Activated CD4-positive, alpha-beta T cell treated with anti-CD3 and anti-CD28 coated beads, Interleukin-2, amount 50 U/mL, for 16 hours (primary cell): ENCODE data around the gene LRR1.
A peak's percentile ranks its signal among the peaks of the same experiment; 100 is the strongest.

Experiments used
- DNase-seq: peaks from one replicate; pipeline ENCODE4 v3.0.0-alpha.2; 2020

The LRR1 gene, protein sequence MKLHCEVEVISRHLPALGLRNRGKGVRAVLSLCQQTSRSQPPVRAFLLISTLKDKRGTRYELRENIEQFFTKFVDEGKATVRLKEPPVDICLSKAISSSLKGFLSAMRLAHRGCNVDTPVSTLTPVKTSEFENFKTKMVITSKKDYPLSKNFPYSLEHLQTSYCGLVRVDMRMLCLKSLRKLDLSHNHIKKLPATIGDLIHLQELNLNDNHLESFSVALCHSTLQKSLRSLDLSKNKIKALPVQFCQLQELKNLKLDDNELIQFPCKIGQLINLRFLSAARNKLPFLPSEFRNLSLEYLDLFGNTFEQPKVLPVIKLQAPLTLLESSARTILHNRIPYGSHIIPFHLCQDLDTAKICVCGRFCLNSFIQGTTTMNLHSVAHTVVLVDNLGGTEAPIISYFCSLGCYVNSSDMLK

DNA sequence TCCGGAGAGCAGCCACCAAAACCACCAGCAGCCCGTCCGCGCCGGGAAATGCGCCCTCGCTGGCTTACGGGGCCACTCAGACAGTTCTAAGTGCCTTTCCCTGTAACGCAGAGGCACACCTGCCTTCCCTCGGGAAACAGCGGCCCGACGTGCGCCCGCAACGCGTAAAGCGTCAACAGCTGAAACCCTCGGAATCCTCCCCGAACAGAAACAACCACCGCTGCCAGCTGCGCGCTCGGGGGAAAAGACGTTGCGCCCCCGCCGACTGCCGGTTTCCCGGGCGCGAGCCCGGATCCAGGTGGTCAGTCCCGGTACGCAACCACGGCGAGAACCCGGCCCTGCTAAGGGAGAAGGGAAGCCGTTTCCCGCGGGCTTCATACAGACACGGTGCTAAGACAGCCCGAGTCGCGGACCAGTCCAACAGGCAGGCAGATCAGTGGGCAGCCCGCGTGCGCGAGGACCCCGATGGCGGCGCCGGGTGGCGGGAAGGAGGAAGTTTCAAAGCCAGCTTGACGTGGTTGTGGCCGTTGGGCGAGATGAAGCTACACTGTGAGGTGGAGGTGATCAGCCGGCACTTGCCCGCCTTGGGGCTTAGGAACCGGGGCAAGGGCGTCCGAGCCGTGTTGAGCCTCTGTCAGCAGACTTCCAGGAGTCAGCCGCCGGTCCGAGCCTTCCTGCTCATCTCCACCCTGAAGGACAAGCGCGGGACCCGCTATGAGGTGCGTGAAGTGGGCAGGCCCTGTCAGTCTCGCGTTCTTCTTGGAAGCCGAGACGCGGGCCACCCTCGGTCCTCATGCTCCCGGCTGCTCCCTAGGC is at the start of gene LRR1:
Gene LRR1, plus strand, starts transcription at position 456 of the 816 bp plus-strand sequence. Its CDS starts 81 bp downstream, at position 537.
- DNase-seq, result peak; percentile 87

DNA sequence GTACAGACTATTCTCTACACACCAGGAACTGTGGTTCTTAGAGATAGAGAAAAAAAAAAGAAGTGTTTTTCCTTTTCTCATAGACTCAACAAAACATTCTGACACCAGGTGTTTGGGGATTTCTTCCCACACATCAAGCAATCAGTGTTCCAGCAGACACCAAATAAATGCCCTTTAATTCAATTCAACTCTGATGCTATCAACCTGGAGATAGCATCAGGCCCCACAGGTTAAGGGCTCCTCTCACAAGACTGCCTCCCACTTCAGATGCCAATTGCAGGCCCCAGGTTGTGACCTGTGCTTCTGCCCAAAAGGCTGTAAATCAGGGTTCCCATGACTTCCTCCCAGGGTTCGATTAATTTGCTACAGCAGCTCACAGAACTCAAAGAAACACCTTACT is 49.3 kb upstream of the LRR1 start:
- no peak for DNase-seq

GRCh38 chr14:49549881-49550280 is 48.9 kb upstream of the LRR1 start:
- DNase-seq, result no peak

- DNase-seq, result no peak
Measured at GRCh38 chr14:49550286-49551184, 48.2 kb upstream of the LRR1 start.

DNA sequence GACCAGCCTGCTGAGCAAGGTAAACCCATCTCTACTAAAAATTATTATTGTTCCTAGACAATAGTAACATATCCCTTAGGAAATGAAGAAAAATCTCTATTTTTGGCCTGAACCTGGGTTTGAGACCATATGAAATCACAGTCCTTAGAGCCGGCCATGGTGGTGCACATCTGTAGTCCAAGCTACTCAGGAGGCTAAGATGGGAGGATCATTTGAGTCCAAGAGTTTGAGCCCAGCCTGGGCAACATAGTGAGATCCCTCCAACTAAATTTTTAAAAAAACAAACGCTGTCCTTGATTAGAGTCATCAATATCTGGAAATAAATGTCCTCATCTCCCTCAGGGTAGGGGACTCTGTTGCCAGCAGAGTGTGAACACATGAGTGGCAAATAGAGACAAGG is 47.2 kb upstream of the LRR1 start:
- no peak for DNase-seq

DNA sequence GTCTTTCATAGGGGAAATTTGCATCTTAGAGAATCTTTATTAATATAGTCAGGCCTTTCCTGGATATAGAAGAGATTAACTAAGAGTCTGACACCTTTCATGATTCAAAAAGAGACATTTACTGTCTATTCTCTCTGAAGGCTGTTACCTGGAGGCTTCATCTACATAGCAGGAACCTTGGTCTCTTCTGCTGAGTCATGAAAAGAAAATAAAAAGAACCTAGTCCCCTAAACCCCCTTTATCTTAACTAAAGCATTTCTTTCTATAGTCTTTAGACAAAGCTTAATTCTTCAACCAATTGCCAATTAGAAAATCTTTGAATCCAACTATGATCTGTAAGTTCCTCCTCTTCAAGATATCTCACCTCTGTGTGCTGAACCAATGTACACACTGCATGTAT is 45.6 kb upstream of the LRR1 start:
- no peak for DNase-seq

GRCh38 chr14:49553892-49554291 is 44.8 kb upstream of the LRR1 start:
- no peak for DNase-seq

- no peak for DNase-seq
Measured at GRCh38 chr14:49559979-49560768, 38.6 kb upstream of the LRR1 start.

- DNase-seq, result no peak
Measured at GRCh38 chr14:49566714-49567113, 32.0 kb upstream of the LRR1 start.

- DNase-seq, result no peak
Measured at GRCh38 chr14:49569281-49569680, 29.5 kb upstream of the LRR1 start.

DNA sequence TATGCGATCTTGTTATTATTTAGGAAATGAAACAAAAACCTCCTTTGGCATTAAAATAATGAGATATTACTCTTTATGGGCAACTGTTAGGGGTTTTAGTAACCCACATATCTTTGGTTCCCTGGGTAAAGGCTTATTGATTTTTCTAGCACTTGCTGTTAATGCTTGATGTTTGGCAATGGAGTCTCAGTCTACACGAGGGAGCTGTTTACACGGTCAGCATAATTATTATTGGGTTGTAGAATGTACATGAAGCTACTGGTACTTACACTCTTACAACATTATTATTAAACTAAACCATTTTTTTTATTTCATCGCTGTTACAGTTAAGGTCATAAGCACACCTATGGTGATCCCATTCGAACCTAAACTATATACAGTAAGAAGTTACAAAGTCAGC is 24.7 kb upstream of the LRR1 start:
- no peak for DNase-seq

DNA sequence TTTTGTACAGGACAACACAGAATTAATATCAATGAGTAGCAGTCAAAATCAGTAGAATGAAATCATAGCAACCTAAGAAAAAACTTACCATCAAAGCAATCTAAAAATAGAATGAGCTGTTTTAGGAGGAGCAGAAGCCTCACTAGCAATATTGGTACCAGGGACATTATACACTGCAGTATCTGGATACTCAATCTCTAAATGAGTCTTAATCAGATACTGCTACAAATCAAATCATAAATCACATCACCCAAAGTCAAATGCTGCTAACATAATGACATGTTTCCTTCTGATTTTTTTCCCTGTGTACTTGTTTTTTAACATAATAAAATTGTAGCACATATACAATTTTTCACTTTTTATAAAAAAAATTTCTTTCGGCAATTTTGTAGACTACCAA is 20.6 kb upstream of the LRR1 start:
- no peak for DNase-seq

DNA sequence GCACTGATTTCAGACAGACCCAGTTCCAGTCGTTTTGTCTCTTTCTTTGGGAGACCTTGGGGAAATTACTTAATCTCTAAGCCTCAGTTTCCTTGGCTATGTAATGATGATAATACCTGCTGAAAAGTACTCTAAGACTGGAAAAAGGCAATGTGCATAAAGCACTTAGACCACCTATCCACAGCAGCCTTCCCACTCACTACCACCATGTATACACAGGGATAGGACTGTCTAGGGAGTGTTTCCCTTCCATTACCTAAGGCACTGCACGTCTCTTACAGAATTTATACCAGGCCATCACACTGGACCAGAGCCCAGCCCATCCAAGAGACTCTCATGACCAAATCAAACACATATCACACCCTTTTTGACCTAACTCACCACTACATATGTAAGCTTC is 18.9 kb upstream of the LRR1 start:
- DNase-seq, result no peak

DNA sequence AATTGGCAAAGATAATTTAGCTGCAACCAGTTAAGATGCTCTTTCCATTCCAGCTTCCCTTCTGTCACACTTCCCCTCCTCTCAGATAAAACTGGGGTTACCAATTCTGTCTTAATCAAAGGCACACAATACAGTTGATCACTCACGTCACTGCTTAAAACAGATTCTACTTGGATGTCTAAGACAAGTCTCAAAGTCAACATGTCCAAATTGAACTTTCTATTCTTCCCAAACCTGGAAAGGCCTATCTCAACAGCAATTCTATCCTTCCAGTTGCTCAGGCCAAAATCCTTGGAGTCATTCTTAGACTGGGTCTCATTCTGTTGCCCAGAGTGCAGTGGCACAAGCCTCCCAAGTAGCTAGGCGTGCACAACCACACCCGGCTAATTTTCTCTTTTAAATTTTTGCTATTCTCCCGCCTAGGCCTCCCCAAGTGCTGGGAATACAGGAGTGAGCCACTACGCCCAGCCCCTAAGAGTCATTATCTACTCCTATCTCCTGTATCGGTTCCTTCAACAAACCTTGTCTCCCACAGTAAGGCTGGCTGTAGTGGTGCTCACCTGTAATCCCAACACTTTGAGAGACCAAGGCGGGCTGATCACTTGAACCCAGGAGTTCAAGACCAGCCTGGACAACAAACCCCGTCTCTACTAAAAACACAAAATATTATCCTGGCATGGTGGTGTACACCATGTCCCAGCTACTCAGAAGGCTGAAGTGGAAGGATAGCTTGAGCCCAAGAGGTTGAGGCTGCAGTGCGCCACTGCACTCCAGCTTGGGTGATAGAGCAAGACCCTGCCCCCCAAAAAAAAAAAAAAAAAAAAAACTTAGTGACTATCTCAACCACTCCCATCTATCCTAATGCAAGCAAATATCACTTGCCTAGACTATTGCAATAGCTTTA is 17.3 kb upstream of the LRR1 start:
- DNase-seq, result no peak

- DNase-seq, result no peak
Measured at GRCh38 chr14:49582113-49582977, 16.4 kb upstream of the LRR1 start.

DNA sequence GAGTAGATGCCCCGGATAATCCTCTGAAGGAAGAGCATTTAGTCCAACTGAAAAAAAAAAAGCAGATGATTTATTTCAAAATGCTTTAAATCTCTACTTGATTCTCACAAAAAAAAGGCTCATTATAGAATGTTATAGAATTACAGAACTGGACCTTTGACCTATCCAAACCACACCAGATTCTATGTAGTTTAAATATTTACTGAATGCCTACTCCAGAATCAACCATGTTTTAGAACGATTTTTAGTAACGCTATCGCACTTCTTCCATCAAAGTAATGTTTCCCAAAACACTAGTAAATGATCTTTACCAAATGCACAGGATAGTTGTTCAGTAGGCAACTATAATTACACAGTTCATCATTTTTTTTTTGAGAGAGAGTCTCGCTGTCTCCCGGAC is 15.1 kb upstream of the LRR1 start:
- DNase-seq, result no peak

DNA sequence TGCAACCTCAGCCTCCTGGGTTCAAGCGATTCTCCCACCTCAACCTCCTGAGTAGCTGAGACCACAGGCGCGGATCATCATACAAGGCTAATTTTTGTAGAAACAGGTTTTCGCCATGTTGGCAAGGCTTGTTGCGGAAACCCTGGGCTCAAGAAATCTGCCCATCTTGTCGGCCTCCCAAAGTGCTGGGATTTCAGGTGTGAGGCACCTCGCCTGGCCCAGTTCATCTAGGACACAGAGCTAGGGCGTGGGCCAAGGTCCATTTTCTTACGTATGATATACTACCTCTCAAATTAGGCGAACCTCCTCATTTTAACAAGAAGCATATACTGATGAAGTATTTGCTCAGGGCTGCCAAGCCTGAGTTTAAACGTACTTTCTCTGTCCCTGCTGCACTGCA is 14.7 kb upstream of the LRR1 start:
- no peak for DNase-seq

GRCh38 chr14:49584981-49585640 is 13.6 kb upstream of the LRR1 start:
- peak; percentile 58 for DNase-seq
